Inferior parietal cortex (tissue), 1 donor: ENCODE results near the gene BRINP1.

ENCODE experiments used
- DNase-seq: peaks from one replicate; pipeline ENCODE4 v3.0.0-alpha.2; 2016; ENCODE audit errors: extremely low spot score

The BRINP1 gene, protein sequence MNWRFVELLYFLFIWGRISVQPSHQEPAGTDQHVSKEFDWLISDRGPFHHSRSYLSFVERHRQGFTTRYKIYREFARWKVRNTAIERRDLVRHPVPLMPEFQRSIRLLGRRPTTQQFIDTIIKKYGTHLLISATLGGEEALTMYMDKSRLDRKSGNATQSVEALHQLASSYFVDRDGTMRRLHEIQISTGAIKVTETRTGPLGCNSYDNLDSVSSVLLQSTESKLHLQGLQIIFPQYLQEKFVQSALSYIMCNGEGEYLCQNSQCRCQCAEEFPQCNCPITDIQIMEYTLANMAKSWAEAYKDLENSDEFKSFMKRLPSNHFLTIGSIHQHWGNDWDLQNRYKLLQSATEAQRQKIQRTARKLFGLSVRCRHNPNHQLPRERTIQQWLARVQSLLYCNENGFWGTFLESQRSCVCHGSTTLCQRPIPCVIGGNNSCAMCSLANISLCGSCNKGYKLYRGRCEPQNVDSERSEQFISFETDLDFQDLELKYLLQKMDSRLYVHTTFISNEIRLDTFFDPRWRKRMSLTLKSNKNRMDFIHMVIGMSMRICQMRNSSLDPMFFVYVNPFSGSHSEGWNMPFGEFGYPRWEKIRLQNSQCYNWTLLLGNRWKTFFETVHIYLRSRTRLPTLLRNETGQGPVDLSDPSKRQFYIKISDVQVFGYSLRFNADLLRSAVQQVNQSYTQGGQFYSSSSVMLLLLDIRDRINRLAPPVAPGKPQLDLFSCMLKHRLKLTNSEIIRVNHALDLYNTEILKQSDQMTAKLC

DNA sequence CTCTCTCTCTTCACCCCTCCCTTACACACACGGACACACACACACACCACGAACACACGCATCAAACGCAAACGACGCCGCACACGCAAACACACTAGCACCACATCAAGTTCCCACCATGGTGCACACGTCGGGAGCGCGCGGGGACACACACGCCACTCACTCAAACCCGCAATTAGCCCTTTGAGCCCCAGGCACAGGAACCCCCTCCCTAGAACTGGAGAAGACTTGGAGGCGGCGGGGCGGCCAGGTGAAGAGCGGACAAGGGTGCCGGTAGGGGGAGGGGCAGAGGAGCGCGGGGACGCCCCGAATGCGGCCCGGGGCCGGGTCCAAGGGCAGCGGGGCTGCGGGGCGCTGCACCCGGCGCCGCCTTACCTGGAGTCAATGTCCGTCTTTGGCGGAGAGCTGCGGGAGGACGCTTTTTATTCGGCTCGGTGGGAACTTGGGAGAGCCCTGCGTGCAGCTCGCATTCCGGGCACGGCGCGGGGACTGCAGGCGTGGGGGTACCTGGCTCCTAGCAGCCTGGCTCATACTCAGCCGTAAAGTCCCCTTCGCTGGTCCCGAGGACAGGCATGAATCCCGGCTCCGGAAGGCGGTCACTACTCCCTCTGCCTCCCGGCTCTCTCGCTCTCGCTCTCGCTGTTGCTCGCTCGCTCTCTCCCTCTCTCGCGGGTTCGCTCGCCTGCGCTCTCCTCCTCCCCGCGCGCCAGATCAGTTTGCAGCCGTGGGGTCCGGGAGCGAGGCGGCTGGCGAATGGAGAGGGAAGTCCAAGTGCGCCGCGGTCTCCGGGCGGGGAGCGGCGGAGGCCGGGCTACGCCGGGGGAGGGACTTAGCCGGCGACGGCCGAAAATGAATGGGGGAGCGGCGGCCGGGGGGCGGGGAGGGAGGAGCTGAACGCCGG, at the start of gene BRINP1:
Gene BRINP1, minus strand, starts transcription at position 755 of the 901 bp plus-strand sequence. CDS start 56,080 bp downstream, outside the sequence.
- peak; percentile 63 for DNase-seq

DNA sequence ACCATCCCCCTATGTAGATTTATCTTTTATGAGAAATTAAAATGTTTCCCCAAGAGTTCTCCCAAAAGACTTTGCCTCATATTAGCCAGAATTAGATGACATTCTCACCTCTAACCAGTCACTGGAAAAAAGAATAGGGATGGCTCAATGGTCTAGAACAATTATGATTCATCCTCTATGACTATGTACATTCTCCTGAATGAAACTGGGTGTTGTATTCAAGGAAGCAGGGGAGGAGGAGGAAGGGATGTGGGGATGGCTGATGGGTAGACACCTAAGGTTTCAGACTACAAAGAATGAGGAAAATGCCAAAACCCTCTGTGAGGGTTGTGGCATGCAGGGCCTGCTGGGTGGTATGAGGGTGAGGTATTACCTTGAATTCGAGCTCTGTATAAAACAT, 49.5 kb upstream of the BRINP1 start:
- DNase-seq, result no peak

DNA sequence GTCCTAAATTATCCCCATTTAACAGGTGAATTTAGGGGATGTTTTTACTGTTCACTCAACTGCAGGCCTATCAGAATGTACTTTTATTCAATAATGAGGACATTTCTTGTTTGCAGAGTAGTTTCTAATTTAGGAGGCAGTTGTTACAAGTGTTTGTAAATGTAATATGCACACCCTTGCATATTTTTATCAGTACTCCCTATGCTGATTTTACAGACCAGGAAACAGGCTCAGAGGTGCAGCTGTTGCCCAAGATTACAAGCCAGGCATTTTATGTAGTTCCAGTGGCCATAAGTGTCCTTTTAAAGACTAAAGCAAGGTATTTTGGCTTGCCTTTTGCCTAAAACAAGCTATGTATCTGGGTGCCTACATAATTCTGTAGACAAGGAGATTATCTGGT, 47.6 kb upstream of the BRINP1 start:
- no peak for DNase-seq

DNA sequence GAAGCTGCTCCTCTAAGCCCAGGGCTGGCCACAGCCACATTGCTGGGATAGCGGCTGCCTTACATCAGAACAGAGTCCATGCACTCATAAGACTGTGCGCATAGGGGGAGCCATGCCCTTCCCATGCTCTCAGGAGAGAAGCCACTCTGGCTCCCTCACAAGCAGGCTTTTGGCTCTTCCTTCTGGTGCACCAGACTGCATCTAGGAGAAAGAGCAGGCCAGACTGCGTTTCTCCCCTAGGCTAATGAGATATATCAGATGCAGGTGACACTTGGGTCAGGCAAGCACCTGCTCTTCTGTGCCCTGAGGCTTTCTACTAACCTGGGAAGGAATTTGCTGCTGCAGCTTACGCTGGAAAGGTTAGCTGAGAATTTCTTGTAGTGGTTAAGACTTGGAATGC, 43.2 kb upstream of the BRINP1 start:
- no peak for DNase-seq

DNA sequence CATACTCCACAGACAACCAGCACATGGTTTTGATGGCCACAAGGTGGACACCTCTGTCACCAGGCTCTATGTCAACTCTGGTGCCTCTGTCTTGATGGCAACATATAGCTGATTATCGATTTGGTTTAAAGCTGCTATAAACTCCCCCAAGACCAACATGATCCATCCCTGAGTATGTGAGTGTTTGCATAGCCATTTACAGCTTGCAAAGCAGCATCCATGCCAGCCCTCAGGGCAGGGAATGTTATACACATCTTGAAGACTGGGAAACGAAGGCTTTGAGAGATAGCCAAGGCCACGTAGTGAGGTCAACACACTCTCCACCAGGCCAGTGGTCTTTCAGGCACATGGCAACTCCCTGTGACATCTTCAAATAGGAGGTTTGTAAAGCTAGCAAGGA, 40.3 kb upstream of the BRINP1 start:
- no peak for DNase-seq

DNA sequence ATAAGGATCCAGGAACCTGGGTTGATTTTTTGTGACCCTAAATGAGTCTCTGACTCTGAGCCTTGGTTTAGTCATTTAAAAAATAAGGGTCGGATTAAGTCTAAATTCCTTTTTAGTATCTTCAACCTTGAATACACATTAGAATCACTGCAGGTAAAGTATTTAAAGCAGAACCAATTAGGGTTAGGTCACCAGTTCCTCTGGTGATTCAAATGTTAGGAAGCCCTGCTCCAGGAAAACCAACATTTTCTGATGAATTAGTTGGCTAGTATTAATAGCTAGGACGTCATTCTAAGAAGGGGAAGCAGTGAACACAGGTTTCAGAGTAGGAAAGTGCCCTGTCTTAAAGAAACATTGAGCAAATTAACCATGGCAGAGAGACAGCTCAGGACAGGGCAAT, 31.4 kb upstream of the BRINP1 start:
- no peak for DNase-seq

DNA sequence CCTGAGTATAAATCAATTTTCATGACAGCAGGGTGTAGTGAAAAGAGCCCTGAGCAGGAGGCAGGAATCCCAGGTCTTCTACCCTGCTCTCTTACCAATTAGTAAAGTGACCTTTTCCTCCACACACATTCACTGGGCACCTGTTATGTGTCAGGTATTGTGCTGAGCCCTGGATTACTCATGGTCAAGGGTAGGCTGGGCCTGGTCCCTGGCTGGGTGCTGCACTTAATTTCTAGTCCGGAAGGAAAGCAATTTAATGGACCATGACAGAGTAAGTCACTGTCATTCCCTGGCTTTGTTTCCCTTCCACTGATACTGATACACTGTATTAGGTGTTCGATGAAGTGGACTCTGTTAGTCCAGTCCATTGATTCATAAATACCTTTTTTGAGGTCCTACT, 29.1 kb upstream of the BRINP1 start:
- no peak for DNase-seq

DNA sequence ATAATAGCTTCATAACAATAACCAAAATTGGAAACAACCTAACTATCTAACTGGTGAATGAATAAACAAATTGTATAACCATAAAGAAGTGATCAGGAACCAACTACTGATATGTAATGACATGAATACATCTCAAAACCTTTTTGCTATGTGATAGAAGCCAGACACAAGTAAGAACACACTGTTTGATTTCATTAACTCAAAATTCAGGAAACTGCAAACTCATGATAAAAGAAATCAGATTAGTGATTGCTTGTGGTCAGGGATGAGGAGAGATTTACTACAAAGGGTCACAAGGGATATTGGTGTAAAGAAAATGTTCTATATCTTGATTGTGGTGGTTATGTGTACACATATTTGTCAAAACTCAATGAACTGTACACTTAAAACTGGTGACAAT, 22.6 kb upstream of the BRINP1 start:
- no peak for DNase-seq

DNA sequence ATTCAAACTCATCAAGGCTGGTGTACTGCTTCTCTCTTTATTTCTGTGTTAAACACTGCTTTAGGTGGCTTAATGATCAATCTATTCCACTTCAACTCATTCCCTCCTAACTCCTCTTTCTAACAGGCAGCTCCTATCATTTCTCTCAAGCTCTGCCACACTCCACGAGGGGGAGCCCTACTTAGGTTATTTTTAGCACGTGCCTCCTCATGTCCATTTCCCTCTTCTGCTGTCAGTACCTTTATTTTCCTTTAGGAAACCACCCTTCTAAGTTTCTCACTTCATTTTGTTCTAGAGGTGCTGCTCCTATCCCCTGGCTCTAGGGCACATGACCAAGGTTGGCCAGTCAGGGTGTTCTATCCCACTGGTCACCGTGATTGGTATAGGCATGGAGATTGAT, 6.7 kb upstream of the BRINP1 start:
- DNase-seq, result no peak

DNA sequence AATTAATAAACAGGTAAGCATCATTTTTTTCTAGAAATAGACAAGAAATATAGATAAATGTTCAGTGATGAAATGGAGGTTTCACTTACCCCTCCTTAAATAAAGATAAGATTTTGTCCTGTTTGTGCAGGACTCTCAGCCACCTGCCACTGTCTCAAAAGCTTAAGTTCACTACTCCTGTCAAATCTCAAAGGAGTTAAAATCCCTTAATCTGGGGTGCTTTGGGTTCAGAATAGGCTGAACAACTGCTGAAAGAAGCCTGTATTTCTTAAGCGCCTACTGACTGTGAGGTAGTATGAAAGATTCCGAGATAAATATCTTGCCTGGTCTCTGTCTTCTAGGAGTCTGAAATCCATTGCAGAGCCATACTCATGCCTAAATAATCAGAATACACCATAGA, 3.7 kb upstream of the BRINP1 start:
- no peak for DNase-seq

DNA sequence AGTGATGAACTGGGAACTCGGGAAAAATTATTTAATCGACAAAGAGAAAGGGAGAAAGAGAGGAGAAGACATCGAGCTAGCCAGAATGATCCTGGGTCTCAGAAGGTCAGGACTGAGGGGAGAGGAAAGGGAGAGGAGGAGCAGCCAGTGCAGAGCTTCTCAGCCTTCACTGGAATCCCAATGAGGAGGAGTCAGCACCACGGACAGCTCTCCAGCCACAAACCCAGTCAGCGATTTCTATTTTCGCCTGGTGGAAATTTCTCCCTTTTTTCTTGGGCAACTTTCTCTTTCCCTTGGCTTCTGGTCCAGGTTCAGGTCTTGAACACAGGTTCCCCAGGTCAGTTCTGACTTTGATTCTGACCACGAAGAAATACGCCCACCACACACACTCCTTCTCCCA, 1.6 kb upstream of the BRINP1 start:
- peak; percentile 39 for DNase-seq

DNA sequence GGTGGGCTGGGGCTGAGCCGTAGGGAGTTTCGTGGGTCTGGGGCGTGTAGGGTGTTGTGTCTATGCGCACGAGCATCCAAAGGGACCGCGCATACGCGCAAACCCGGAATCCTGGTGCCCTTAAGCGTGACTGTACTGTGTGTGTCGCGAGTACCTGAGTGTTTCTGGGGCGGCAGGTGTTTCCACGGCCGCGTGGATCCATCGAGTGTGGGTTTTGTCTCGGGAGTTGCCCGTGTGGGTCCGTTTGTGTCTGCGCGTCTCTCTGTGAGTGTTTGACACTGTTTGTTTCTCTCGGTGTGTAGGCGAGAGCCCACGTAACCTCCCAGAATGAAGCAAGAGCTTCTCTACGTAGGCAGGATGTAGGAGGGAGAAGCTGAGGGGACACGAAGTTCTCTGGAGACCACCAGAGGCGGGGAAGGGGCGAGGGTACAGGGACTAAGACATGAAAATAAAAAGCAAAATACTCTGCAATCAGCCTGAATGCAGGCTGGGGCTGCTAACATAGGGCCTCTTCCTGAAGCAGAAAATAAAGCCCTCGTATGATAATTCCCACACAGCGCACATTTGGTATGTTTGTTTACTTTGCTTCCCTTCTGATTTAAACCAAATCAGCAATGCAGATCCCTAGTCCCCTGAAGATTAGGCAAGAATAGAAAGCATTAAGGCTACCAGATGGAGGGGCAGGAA, 588 bp upstream of the BRINP1 start:
- peak; percentile 32 for DNase-seq

DNA sequence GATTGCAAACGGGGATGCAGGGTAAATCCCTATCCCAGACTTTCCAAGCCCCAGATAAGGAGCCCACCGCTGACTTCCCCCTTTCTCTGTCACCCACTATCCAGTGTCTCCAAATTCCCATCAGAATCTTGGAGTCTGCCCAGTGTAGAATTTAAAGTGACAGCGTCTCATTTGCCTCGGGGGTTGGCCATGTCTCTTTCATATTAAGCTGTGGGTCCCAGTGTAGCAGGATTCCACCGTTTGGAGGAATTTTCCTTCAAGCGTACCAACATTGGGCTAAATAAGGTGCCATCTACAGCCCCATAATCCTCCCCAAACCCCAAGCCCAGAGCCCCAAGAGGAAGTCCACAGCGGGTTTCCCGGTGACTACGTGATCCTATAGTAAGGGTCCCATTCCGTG, 1.1 kb downstream of the BRINP1 start:
- DNase-seq, result peak; percentile 68

DNA sequence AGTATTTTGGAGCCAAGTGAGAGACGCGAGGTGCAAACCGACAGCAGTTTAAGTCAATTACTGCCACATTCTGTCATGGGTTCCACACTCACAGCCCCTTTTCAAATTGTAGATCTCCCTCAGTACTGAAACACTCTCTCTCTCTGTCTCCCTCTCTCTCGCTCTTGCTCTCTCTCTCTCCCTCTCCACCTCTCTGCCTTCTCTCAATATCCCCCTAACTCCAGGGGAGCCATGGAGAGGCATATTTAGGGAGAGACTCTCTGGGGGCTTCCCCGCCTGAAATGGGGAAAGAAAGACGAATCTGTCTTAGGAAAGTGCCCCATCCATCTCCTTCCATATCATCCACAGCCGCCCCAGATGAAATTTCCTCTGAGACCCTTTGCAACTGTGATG, 1.6 kb downstream of the BRINP1 start:
- no peak for DNase-seq

DNA sequence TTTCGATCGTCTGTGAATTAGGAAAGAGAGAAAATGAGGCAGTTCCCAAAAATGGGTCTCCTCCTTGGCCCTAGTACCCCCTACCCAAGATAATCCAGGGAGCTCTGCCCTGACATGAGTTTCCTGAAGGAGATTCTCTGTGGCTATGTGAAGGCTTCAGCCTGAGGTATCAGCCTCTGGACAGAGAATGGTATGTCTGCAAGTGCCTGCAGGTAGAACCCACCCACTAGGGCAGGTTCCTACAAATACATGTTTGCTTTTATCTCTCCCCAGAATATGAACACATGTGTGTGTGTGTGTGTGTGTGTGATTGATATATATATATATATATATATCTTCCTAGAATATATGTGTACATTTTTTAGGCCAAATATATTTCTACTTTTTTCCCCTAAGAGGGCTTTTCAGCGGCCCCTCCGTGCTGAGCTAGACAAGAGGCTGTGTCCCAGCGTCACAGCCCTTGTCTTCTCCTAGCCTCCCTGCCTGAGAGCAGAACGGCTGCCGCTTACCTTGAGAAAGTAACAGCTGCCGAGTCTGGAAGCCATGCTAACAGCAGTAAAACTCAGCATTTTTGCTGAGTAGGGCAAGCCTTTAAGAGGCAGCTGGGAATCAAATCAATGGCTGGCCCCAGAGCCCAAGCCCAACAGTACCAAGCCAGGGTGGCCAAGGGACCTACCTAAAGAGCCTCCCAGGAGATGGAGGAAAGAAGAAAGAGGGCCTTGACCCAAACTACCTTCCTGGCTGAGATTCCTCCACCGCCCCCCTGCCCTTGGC, 2.1 kb downstream of the BRINP1 start:
- no peak for DNase-seq

DNA sequence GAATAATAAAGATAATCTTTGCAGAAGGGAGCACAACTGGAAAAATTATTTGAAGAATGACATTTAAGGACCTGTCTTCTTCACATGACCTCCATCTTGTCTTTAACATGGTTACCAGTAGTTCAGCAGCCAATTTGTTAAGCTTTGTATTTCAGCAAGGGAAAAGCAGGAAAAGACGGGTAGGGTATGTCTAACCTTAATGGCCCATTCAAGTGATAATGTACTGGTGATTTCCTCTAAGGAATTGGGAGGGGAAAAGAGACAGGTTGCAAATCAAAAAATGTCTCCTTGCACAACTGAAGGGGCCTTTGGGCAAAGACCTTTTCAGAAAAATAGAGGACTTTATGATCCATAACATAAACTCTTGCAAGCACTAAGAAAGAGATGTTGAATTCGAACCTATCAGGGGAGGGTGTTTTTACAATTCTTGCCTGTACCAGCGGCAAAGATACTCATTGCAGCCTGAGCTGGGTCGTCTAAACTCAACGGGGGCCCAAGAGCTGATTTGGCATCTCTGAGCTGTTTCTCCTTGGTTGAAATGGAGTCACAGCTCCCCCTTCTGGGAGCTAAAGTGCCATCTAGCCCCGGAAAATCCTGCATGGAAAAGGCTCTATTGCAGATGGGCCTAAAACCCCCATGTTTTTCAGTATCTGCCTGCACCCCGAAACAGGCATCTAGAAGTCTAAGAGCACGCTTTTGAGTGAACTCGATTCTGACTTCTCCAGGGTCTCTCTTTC, 3.8 kb downstream of the BRINP1 start:
- peak; percentile 85 for DNase-seq

DNA sequence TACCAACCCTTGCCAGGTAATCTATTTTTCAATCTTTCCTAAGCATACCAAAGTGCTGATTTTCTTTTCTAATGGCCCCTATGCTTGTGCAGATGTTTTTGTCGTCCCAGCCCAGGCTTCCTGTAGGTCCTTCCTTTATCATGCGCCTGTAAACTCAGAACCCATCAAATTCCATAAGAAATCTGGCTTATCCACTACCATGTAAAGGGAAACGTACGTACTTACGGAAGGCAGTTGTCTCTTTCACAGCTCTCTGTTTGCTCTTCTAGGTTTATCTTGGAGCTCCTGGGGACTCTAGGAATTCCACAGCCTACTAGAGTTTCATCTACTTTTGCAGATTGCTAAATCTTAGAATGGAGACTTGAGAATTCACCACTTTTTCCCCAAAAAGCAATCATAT, 9.0 kb downstream of the BRINP1 start:
- no peak for DNase-seq

DNA sequence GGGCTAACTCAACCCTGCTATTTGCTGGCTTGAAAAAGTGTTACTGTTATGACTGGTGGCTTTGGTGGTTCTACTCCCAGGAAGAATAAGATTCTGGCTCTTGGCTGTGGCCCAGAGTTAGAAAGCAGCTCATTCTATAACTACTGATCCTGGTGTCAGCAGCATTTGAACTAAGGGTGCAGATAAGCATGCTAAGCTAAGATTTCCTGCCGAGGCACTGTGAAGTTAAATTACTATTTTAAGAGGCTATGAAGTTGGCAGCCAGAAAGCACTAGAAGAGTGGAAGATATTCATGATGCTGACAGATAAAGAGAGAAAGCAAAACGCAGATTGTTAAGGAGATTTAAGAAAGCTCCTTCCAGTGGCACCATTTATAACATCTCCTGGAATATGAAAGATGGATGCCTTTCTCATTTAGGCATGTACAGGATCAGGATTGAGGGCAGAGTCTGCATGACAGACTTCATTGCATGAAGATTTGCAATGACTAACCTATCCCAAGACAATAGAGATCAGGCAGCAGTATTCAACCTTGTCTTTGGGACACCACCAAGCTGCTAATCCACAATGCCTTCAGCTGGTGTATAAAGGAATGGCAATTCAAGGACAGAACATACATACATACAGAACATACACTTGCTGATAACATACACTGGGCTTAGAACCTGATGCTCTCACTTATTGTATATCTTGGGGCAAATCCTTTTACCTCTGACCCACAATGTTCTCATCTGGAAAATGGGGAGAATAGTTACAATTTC, 11.7 kb downstream of the BRINP1 start:
- DNase-seq, result no peak

DNA sequence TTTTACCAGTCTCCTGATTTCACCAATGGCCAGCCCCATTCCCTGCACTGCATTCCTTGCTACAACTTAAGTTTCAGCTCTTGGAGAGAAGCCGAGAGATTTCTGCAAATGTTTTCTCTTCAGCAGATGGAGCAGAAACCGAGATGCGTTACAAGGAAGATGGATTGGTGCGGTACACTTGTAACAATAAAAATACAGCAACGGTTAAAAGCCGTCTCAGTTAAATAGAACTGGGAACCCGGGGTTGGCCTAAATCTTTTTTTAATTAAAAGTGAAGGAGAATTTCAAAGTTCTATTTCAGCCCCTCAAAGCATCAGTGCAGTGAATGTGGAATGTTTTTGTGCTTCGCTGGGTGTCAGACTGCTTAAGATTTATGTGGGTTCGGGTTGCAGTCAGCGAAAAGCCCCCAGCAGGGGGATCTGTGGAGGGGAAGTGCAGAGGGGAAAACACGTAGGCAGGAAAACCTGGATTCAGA, 19.8 kb downstream of the BRINP1 start:
- DNase-seq, result no peak
